K562 (cell line): ENCODE results near the gene FCHO2. TPM values are rescaled to one million over a fixed set of nuclear protein-coding genes. Genes with fewer than 3 reads are reported as not detected.

Source experiments
- ATAC-seq: fragments of 200-7000 bp; cut with Tn5 transposase; 3 replicates; pipeline ENCODE4 v1.9.1; 2020; ENCODE audit warnings: moderate library complexity
- BruUV-seq: library from RNA; stranded (reverse); fragments of 400-500 nt; replicated peaks from 2 replicates; lab custom pipeline; 2021; lab: Mats Ljungman, UMichigan
- CTCF ChIA-PET: fragments of 300-600 bp; formaldehyde crosslinking; extraction: SDS; loops from one replicate; lab custom pipeline; 2021; ENCODE audit warnings: low intra/inter-chr PET ratio; lab: Yijun Ruan, JAX
- POLR2A ChIA-PET: fragments of 300-600, 350-650 bp; sonication (Branson Sonifier 250); formaldehyde crosslinking; extraction: SDS; loops from one replicate; lab custom pipeline; 2021; ENCODE audit warnings: antibody characterized with exemption, inconsistent platforms; lab: Yijun Ruan, JAX
- DNase-seq, 4 experiments: peaks; one replicate each; pipeline versions ENCODE4 v3.0.0 to v3.0.0-alpha.2; 2011 to 2018; ENCODE audit warnings: low spot score in 3 of 4, mixed read lengths in 3 of 4; ENCODE audit errors: extremely low read depth in 1 of 4
- FAIRE-seq: peaks from 2 replicates; lab custom pipeline; 2011; peaks lifted over from hg19 to GRCh38; lab: Jason Lieb, UNC
- H2AFZ ChIP-seq: 2 replicates; pipeline ENCODE4 v1.6.0; 2011; ENCODE audit warnings: low read depth, low read length, control low read depth, inconsistent platforms
- H3K27ac ChIP-seq: fragments of 200-600 bp; 3 replicates; pipeline ENCODE4 v1.8.0; 2011; ENCODE audit warnings: low read depth, mild to moderate bottlenecking, control low read depth, inconsistent platforms, low read length, moderate library complexity, mixed read lengths; ENCODE audit errors: extremely low read depth
- H3K27me3 ChIP-seq, 2 experiments: fragments of 300-600 bp in 1 of 2; 2 replicates in 1 of 2; 3 replicates in 1 of 2; pipeline versions ENCODE4 v1.6.0 to v1.8.0; 2011; ENCODE audit warnings: inconsistent platforms in 2 of 2, low read length in 2 of 2, mild to moderate bottlenecking in 1 of 2, mixed read lengths in 1 of 2, moderate library complexity in 1 of 2; ENCODE audit not compliant: control insufficient read depth in 2 of 2, insufficient read depth in 2 of 2
- H3K36me3 ChIP-seq: fragments of 300-600 bp; 3 replicates; pipeline ENCODE4 v1.8.0; 2011; ENCODE audit warnings: mild to moderate bottlenecking, low read length, inconsistent platforms; ENCODE audit not compliant: control insufficient read depth, insufficient read depth
- H3K4me1 ChIP-seq, 2 experiments: fragments of 200-600 bp in 1 of 2; replicated peaks in 1 of 2; 2 replicates in 1 of 2; 3 replicates in 1 of 2; pipeline versions ENCODE4 v1.5.1 to v1.8.0; 2011; ENCODE audit warnings: inconsistent platforms in 2 of 2, low read length in 2 of 2, mild to moderate bottlenecking in 1 of 2, mixed read lengths in 1 of 2, moderate library complexity in 1 of 2; ENCODE audit not compliant: control insufficient read depth in 2 of 2, insufficient read depth in 2 of 2
- H3K4me2 ChIP-seq: 2 replicates; pipeline ENCODE4 v1.6.1; 2011; ENCODE audit warnings: low read length, control low read depth, inconsistent platforms, mixed read lengths; ENCODE audit not compliant: insufficient read depth
- H3K4me3 ChIP-seq: fragments of 200-600 bp; sonication (generic), shearing (Covaris generic); 2 replicates; pipeline ENCODE4 v1.5.1; 2016; ENCODE audit warnings: control low read depth, inconsistent platforms
- H3K79me2 ChIP-seq: fragments of 200-600 bp; 3 replicates; pipeline ENCODE4 v1.8.0; 2011; ENCODE audit warnings: low read length, inconsistent platforms; ENCODE audit not compliant: control insufficient read depth, insufficient read depth
- H3K9ac ChIP-seq, 2 experiments: 2 replicates each; pipeline versions ENCODE4 v1.6.0 to v1.6.1; 2011; ENCODE audit warnings: low read depth in 2 of 2, low read length in 2 of 2, control low read depth in 1 of 2, inconsistent platforms in 1 of 2, mild to moderate bottlenecking in 1 of 2, mixed read lengths in 1 of 2; ENCODE audit not compliant: insufficient read depth in 1 of 2
- H3K9me1 ChIP-seq: one replicate; pipeline ENCODE4 v1.6.0; 2011; ENCODE audit warnings: inconsistent platforms, mild to moderate bottlenecking, low read length, moderate library complexity; ENCODE audit not compliant: control insufficient read depth, insufficient read depth
- H3K9me3 ChIP-seq: replicated peaks from 2 replicates; pipeline ENCODE4 v1.5.1; 2011; ENCODE audit warnings: low read depth, low read length, inconsistent platforms; ENCODE audit not compliant: control insufficient read depth, insufficient read depth
- H4K20me1 ChIP-seq: replicated peaks from 2 replicates; pipeline ENCODE4 v1.6.1; 2011; ENCODE audit warnings: low read length, inconsistent platforms, mixed read lengths; ENCODE audit not compliant: control insufficient read depth, insufficient read depth
- CTCFL ChIP-seq: IDR thresholded peaks from 2 replicates; pipeline ENCODE4 v1.6.1; 2011; ENCODE audit warnings: borderline replicate concordance, low read depth, mild to moderate bottlenecking, moderate library complexity, low read length; ENCODE audit not compliant: insufficient read depth, poor library complexity, severe bottlenecking
- FOXA1 ChIP-seq: fragments of 450-650 bp; IDR thresholded peaks from 2 replicates; pipeline ENCODE4 v1.6.1; 2016; ENCODE audit warnings: mild to moderate bottlenecking, borderline replicate concordance
- FOXM1 ChIP-seq, 2 experiments: fragments of 450-650 bp in 1 of 2; sonication (generic) in 1 of 2; formaldehyde crosslinking in 1 of 2; IDR thresholded peaks; 2 replicates each; pipeline versions ENCODE4 v1.6.1 to v1.9.0; 2017 to 2022; ENCODE audit warnings: low read depth in 2 of 2, mild to moderate bottlenecking in 2 of 2, missing genetic modification reagents in 1 of 2, moderate library complexity in 1 of 2
- MAX ChIP-seq: sonication (generic); formaldehyde crosslinking; IDR thresholded peaks from 2 replicates; pipeline ENCODE4 v1.9.0; 2022; ENCODE audit warnings: mild to moderate bottlenecking, missing genetic modification reagents
- MEIS2 ChIP-seq: fragments of 450-650 bp; IDR thresholded peaks from 2 replicates; pipeline ENCODE4 v1.6.1; 2014; ENCODE audit warnings: mild to moderate bottlenecking; ENCODE audit not compliant: partially characterized antibody
- RBM22 ChIP-seq: fragments of 200-400 bp; formaldehyde crosslinking; IDR thresholded peaks from 2 replicates; pipeline ENCODE4 v1.6.1; 2018; ENCODE audit warnings: low read length, low read depth; ENCODE audit not compliant: poor library complexity, severe bottlenecking
- SOX6 ChIP-seq: fragments of 450-650 bp; IDR thresholded peaks from 2 replicates; pipeline ENCODE4 v1.6.1; 2014; ENCODE audit warnings: mild to moderate bottlenecking
- TAF7 ChIP-seq: fragments of 450-650 bp; IDR thresholded peaks from 2 replicates; pipeline ENCODE4 v1.6.1; 2016; ENCODE audit warnings: missing genetic modification characterization, missing compliant biosample characterization
- U2AF2 ChIP-seq: fragments of 200-400 bp; formaldehyde crosslinking; optimal IDR thresholded peaks from 2 replicates; pipeline ENCODE3; 2017; ENCODE audit warnings: low read depth, mild to moderate bottlenecking, low read length
- UBTF ChIP-seq, 2 experiments: IDR thresholded peaks; 2 replicates each; pipeline ENCODE4 v1.6.1; 2012; ENCODE audit warnings: improper control_type of control experiment in 2 of 2, low read depth in 2 of 2, low read length in 2 of 2, borderline replicate concordance in 1 of 2
- ZNF445 ChIP-seq: fragments of 250-450 bp; sonication (Bioruptor Pico); IDR thresholded peaks from 2 replicates; pipeline ENCODE4 v1.4.0; 2020; ENCODE audit warnings: low read depth, mild to moderate bottlenecking, moderate library complexity
- ZNF518B ChIP-seq: fragments of 250-450 bp; sonication (Bioruptor Pico); IDR thresholded peaks from 2 replicates; pipeline ENCODE4 v1.5.0; 2021; ENCODE audit warnings: mild to moderate bottlenecking, moderate library complexity
- WGBS: fragments of 100-300 bp; shearing (Covaris generic); methylation state at CpG from one replicate; pipeline ENCODE4 v1.1.6; 2016; ENCODE audit warnings: low coverage, mixed read lengths; ENCODE audit not compliant: insufficient coverage; ENCODE audit errors: missing lambda C conversion rate; 5-methylcytosine and 5-hydroxymethylcytosine counted together
- in situ Hi-C: fragments of 300-500 bp; cut with MboI; formaldehyde crosslinking; loops from 4 replicates; pipeline ENCODE4 v1.15.0; 2018; ENCODE audit warnings: inconsistent platforms, mixed read lengths
- intact Hi-C: fragments of 100-400 bp; cut with micrococcal nuclease; formaldehyde crosslinking; loops from 2 replicates; pipeline ENCODE4 v1.14.2; 2022
- polyA plus RNA-seq, 8 experiments: library from polyadenylated mRNA; depleted of rRNA in 4 of 8; stranded (reverse) in 5 of 8; unstranded in 3 of 8; fragments of >200 nt; fragmentation: Nextera tagmentation in 2 of 8; fragmentation: Illumina TruSeq in 1 of 8; extraction: Ambion mirVana in 2 of 8; extraction: Trizol in 1 of 8; gene quantifications; 2 replicates each; pipeline versions ENCODE4 v1.2.1 to v1.2.3, GENCODE V29; 2011 to 2014; ENCODE audit warnings: inconsistent platforms in 1 of 8, missing spikeins in 1 of 8
- total RNA-seq, 7 experiments: library from RNA; depleted of rRNA in 6 of 7; stranded (reverse); fragments of >200 nt in 6 of 7; fragmentation: Illumina TruSeq in 2 of 7; extraction: Trizol in 2 of 7; gene quantifications; 2 replicates each; pipeline versions ENCODE4 v1.2.1 to v1.2.3, GENCODE V29; 2011 to 2021; ENCODE audit warnings: low replicate concordance in 1 of 7

The FCHO2 gene
- total and polyA plus RNA-seq, 9 of the 15 experiments (the other 6 are each of a cell fraction or from before 2014, with no cell fraction given) = 4.4 to 13.4 (median 8.3) TPM

- ATAC-seq = no peak
- H4K20me1 ChIP-seq = no peaks in the 10 kb centered on the region
- in situ Hi-C loops (no loop called here), intact Hi-C loops (no loop called here)
- no peaks in the 10 kb centered on the region for H3K9me3 ChIP-seq
- 0% methylated on average over 5 of the region's 5 CpGs for WGBS
- BruUV-seq = no TSS peak
- no peaks in the 10 kb centered on the region for H3K36me3 ChIP-seq
- H2AFZ ChIP-seq = no peak overlapping the region
- no peak for FAIRE-seq
- no peak overlapping the region for H3K27ac ChIP-seq
- POLR2A ChIA-PET = no interaction called here
- H3K9ac ChIP-seq = no peak overlapping the region
- peaks cover 0 to 16% of the 10 kb centered on the region in 2 experiments; a peak in 2 of 5 replicates for H3K4me1 ChIP-seq
- peaks cover 22 to 50% of the 10 kb centered on the region in 2 experiments; a peak in 3 of 5 replicates for H3K27me3 ChIP-seq
- CTCF ChIA-PET = no interaction called here
- H3K4me2 ChIP-seq = no peak overlapping the region
- H3K9me1 ChIP-seq = no peaks in the 10 kb centered on the region
- H3K4me3 ChIP-seq = no peak overlapping the region
- H3K79me2 ChIP-seq = no peaks in the 10 kb centered on the region
- DNase-seq = no peak
- TF ChIP-seq ZNF518B (CRISPR knock-in tag) (no peak), CTCFL (no peak), MEIS2 (no peak), RBM22 (no peak), FOXM1 (IDR thresholded peaks at IDR 0.05; ENCODE audit: low read depth) (no peak), FOXM1 (CRISPR knock-in tag; IDR thresholded peaks at IDR 0.05; ENCODE audit: low read depth) (no peak), UBTF (IDR thresholded peaks at IDR 0.05; ENCODE audit: borderline replicate concordance in 1 of 2, low read depth in 2 of 2, low read length in 2 of 2) (no peak), FOXA1 (no peak), ZNF445 (CRISPR knock-in tag) (no peak), MAX (no peak), U2AF2 (no peak), TAF7 (tag) (no peak), SOX6 (no peak)
Observed at GRCh38 chr5:73118391-73118973, 162.6 kb downstream of the FCHO2 start.
